ENCODE results near the gene EME1. TPM values are rescaled to one million over a fixed set of nuclear protein-coding genes. Genes with fewer than 3 reads are reported as not detected.

Gene EME1
- total RNA-seq, 1 experiment from 2014 or later, result 21.6 TPM

DNA sequence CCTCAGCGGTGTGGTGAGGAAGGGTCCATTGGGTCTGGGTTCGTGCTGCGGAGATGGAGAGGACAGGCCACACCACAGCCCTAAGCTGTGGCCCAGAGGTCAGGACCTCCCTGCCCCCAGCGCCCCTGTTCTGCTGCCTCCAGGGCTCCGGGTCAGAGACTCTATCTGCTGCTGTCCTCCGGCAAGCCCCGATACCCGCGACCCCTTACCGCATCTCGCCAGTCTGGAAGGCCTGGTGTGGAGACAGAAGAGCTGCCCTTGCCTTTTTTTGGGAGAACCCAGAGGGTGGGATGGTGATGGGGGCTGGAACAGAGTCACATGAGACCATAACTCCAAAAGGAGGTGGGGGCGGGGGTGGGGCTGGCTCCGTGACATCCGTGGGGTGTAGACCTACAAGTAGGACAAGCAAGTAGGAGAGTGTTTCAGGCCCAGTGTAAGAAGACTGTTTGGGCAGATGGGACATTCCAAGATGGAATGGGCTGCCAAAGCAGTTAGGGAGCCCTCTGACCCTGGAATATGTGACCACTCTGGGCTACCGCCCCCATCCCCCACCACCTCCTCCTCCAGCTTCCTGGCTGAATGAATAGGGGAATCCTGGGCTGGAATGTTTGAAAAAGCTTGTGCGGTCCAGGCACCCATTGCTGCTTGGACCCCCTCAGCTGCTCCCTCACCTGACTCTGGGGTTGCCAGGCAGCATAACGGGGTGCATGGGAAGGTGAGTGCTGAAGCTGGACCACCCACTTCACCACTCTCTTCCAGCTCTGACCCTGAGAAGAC, 25.7 kb upstream of the EME1 start:
- DNase-seq (ENCODE audit: low spot score), result peak; percentile 11
- in situ Hi-C loops (cut with HindIII; ENCODE audit: low sequenced_read_pairs), result no loop called here

DNA sequence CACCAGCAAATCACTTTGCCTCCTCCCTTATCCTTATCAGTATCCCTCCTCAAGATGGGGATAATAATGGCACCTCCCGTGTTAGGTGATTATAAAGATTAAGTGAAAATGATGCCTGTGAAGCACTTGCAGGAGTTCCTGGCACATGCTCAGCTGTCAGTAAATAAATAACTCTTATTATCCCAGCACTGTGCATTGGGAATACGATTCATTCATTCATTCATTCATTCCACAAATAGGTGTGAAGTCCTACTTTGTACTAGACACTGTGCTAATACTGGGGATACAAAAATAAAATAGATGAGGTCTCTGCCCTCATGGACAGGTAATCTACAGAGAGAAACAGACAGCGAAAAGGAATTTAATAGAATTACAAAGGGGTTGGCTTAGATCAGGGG, 25.1 kb upstream of the EME1 start:
- in situ Hi-C loops (cut with HindIII; ENCODE audit: low sequenced_read_pairs), result no loop called here
- no peak for DNase-seq (ENCODE audit: low spot score)

DNA sequence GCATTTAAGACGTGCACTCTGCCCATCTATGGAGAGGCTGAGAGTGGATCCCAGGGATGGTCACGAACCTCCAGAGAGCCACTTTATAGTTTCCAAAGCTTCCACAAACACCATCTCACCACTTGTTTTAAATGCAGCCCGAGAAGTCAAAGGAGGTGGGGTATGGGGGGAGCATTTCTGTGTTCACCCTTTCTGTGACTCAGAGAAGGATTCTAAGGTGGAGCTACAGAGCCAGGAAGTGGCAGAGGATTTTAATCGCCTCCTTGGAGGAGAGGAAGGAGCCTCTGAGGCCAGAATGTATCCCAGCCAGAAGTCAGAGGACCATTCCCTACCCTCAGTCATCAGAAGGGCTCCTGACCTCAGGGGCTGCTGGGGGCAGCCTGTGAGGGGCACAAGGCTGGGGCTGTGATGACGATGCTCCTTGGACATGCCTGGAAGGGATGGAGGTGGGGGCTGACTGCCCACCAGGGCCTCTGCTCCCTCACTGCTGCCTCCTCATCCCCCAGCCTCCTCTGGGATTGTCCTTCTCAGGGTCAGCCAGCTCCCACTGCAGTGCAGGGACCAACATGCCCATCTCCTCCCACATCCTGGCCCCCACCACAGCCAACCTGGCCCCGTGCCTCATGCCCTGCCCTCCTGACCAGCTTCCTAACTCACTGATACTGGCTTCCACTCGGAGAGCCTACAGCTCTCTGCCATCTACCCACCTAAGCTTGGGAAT, 24.3 kb upstream of the EME1 start:
- in situ Hi-C loops (cut with HindIII; ENCODE audit: low sequenced_read_pairs), result no loop called here
- no peak for DNase-seq (ENCODE audit: low spot score)

DNA sequence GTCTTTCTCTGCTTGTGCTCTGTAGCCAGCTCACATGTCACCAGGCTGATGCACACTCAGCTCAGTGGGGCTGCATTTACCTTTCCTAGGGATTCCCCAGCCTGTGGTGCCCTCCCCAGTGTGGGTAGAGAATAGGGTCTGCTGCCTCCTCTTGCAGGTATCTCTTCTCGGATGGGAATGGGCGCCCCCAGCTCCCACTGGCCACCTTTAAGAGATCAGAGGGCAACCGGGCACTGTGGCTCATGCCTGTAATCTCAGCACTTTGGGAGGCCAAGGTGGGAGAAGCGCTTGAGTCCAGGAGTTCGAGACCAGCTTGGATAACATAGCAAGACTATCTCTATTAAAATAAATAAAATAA, 23.8 kb upstream of the EME1 start:
- no peak for DNase-seq (ENCODE audit: low spot score)
- in situ Hi-C loops (cut with HindIII; ENCODE audit: low sequenced_read_pairs), result no loop called here

DNA sequence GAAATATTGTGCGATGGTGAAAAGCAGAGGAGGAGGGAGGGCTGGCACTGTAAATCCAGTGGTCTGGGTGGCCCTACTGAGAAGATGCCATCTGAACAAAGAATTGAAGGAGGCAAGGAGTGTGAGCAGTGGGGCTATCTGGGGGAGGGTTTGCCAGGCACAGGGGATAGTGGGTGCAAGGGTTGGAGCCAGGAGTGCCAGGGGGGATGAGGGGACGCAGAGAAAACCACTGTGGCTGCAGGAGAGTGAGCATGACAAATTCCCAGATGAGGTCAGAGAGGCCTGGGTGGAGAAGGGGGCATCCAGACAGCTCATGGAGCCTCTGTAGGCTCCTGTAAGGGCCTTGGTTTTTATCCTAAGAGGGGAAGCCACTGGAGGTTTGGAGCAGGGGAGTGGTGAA, 22.3 kb upstream of the EME1 start:
- in situ Hi-C loops (cut with HindIII; ENCODE audit: low sequenced_read_pairs), result no loop called here
- DNase-seq (ENCODE audit: low spot score), result no peak

DNA sequence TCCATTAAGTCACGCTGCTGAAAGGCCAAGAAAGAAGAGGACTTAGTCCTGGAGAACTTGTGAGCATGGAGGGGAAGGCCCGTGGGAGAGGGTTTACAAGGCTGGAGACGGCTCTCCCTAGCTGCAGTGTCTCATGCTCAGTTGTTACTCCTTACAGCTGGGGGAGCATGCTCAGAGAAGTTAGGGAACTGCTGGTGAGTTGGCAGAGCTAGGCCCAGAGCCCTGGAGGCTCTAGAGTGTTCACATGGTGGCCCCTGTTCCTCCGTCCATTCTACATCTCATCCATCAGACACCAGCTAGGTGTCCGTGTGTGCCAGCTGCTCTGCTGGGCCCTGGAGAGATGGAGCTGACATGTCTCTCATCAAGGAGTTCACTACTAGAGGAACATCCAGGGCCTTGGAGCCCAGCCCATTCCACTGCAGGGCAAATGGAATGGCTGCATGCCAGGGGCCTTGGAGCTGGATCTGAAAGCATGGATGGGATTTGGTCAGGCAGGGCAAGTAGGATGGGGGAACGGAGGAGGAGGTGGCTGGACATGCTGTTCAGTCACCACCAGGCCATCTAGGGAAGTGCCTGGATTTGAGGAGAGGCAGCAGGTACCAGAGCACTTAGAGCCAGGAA, 20.8 kb upstream of the EME1 start:
- DNase-seq (ENCODE audit: low spot score), result peak; percentile 33
- in situ Hi-C loops (cut with HindIII; ENCODE audit: low sequenced_read_pairs), result no loop called here

DNA sequence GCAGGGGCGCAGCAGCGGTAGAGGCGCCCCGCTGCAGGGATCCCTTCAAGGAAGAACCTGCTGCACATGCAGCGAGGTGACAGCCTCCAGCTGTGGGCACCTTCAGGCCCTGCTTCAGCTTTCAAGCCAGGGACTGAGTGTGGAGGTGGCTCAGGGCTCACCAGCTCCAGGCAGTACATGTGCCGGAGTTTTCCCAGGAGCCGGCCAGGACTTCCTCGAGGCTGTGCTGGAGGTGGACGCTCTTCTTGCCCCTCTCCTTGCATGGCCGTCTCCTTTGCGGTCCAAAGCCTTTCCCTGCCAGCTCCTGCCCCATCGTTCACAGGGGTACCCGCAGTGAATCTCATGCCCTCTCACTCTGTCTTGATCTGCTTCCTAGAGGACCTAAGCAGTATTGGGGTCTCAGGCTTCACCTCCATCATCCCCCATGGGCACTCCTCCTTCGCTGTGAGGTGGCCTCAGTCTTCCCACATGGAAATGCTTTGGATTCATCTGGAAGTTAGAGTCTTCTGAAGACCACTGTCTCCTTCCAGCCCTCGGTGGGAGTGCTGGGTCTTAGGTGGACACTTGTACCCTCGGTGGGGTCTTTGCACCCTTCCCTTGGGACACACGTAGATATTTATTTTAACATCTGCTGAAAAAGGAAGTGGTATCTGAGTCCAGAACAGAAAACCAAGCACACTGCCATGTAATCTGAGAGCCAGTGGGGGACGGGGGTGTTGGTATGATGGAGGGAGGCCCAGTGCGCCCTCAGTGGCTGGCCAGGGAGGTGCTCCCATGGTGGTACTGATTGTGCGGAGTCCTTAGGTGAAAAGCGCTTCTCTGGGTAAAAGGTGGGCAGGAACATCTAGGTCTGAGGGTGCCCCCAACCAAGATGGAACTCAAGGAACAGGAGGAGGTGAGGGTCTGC, 20.1 kb upstream of the EME1 start:
- DNase-seq (ENCODE audit: low spot score), result no peak

DNA sequence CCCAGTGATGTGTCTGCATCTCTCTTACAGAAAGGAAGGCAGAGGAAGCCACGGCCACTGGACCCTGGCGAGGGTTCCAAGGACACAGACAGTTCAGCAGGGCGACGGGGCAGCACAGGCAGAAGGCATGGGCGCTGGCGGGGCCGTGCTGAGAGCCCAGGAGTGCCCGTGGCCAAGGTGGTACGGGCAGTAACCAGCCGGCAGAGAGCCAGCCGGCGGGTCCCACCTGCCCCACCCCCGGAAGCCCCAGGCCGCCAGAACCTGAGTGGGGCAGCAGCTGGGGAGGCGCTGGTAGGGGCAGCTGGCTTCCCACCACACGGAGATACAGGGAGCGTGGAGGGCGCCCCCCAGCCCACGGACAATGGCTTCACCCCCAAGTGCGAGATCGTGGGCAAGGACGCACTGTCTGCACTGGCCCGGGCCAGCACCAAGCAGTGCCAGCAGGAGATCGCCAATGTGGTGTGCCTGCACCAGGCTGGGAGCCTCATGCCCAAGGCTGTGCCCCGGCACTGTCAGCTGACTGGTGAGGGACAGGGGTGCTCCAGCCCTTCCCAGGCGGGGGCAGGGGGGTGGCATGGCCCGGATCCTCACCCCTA, 19.3 kb upstream of the EME1 start:
- no peak for DNase-seq (ENCODE audit: low spot score)
- in situ Hi-C loops (cut with HindIII; ENCODE audit: low sequenced_read_pairs), result no loop called here

More for the DNA sequence above, 20.1 kb upstream of the EME1 start:
- in situ Hi-C loops (cut with HindIII; ENCODE audit: low sequenced_read_pairs), result no loop called here

DNA sequence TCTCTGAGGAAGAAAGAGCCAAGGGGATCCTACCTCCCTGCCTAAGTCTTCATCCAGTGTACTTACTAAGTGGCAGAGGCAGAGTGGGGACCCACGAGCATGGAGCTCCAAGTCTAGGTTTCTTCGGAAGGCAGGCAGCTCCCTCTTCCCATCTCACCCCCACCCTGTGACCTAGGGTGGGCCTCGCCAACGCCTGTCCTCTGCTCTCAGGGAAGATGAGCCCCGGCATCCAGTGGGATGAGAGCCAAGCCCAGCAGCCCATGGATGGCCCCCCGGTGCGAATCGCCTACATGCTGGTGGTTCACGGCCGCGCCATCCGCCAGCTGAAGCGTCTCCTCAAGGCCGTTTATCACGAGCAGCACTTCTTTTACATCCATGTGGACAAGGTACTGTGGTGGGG, 18.8 kb upstream of the EME1 start:
- no peak for DNase-seq (ENCODE audit: low spot score)
- in situ Hi-C loops (cut with HindIII; ENCODE audit: low sequenced_read_pairs), result no loop called here

DNA sequence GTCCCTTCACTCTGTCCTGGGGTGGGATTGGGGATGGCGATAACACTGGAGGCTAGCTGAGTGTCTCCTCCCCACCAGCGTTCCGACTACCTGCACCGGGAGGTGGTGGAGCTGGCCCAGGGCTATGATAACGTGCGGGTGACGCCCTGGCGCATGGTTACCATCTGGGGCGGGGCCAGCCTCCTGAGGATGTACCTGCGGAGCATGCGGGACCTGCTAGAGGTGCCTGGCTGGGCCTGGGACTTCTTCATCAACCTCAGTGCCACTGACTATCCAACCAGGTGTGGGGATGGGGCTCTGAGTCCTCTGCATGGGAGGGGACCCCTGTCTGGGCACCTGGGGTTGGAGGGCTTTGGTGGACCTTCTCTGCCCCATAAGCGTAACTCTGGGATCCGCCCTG, 18.3 kb upstream of the EME1 start:
- in situ Hi-C loops (cut with HindIII; ENCODE audit: low sequenced_read_pairs), result no loop called here
- DNase-seq (ENCODE audit: low spot score), result no peak

DNA sequence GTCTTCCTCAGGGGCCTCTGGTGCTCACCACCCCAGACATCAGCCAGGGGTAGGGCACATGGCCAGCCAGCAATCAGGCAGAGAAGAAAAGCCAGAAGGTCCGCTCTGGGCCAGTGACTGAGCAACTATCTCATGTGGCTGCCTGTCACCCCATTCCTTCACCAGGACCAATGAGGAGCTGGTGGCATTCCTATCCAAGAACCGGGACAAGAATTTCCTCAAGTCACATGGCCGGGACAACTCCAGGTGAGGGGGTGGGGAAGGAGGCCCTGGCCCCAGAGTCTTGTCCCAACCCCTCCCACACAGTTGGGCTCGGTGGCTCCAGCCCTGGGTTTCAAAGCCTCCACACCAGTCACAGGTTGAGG, 17.7 kb upstream of the EME1 start:
- no peak for DNase-seq (ENCODE audit: low spot score)
- in situ Hi-C loops (cut with HindIII; ENCODE audit: low sequenced_read_pairs), result no loop called here

DNA sequence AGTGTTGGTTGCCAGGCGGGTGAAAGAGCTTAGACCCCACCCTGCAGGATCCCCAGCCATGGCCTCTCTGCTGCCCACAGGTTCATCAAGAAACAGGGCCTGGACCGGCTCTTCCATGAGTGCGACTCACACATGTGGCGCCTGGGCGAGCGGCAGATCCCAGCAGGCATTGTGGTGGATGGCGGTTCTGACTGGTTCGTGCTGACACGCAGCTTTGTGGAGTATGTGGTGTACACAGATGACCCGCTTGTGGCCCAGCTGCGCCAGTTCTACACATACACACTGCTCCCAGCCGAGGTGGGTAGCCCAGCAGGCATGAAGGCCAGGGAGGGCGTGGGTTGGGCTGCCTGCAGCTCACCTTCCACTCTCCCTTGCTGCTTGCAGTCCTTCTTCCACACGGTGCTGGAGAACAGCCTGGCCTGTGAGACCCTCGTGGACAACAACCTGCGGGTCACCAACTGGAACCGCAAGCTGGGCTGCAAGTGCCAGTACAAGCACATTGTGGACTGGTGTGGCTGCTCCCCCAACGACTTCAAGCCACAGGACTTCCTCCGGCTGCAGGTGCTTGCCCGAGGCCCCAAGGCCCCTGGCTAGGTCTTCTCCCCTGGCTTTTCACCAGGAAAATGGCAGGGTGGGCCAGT, 17.2 kb upstream of the EME1 start:
- DNase-seq (ENCODE audit: low spot score), result no peak
- in situ Hi-C loops (cut with HindIII; ENCODE audit: low sequenced_read_pairs), result no loop called here

DNA sequence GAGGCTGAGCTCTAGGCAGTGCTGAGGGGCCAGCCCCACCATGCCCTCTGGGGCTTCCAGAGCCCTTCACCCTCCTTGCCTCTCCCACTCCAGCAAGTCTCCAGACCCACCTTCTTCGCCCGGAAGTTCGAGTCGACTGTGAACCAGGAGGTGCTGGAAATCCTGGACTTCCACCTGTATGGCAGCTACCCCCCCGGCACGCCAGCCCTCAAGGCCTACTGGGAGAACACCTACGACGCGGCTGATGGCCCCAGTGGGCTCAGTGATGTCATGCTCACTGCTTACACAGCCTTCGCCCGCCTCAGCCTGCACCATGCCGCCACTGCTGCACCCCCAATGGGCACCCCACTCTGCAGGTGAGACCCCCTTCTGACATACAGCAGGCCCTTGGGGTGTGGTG, 16.6 kb upstream of the EME1 start:
- DNase-seq (ENCODE audit: low spot score), result no peak

DNA sequence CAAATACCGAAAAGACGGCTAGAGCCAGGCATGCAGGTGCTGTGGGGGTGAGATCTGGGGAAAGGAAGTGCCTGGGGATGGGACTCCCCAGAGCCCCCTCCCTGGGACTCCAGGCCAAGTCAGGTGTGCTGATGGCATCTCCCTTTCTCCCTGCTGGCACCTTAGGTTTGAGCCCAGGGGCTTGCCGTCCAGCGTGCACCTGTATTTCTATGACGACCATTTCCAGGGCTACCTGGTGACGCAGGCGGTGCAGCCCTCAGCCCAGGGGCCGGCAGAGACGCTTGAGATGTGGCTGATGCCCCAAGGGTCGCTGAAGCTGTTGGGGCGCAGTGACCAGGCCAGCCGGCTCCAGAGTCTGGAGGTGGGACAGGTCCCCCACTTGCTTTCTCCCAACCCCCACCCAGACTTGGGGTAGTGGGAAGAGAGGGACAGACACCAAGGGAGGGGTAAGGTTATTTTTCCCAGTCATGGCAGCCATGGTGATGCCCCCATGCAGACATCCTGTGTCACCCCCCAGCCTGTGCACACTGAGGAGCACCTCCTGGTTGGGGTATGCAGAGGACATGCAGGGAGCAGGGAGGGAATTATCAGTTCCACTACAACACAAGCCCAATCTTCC, 16.0 kb upstream of the EME1 start:
- in situ Hi-C loops (cut with HindIII; ENCODE audit: low sequenced_read_pairs), result no loop called here
- DNase-seq (ENCODE audit: low spot score), result no peak

More for the DNA sequence above, 16.6 kb upstream of the EME1 start:
- in situ Hi-C loops (cut with HindIII; ENCODE audit: low sequenced_read_pairs), result no loop called here

DNA sequence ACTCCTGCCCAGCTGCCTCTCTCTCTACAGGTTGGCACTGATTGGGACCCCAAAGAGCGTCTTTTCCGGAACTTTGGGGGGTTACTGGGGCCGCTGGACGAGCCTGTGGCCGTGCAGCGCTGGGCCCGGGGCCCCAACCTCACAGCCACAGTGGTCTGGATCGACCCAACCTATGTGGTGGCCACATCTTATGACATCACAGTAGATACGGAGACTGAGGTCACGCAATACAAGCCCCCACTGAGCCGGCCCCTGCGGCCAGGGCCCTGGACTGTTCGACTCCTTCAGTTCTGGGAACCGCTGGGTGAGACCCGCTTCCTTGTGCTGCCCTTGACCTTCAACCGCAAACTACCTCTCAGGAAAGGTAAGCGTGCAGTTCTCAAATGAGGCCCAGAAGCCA, 14.9 kb upstream of the EME1 start:
- no peak for DNase-seq (ENCODE audit: low spot score)
- in situ Hi-C loops (cut with HindIII; ENCODE audit: low sequenced_read_pairs), result no loop called here

DNA sequence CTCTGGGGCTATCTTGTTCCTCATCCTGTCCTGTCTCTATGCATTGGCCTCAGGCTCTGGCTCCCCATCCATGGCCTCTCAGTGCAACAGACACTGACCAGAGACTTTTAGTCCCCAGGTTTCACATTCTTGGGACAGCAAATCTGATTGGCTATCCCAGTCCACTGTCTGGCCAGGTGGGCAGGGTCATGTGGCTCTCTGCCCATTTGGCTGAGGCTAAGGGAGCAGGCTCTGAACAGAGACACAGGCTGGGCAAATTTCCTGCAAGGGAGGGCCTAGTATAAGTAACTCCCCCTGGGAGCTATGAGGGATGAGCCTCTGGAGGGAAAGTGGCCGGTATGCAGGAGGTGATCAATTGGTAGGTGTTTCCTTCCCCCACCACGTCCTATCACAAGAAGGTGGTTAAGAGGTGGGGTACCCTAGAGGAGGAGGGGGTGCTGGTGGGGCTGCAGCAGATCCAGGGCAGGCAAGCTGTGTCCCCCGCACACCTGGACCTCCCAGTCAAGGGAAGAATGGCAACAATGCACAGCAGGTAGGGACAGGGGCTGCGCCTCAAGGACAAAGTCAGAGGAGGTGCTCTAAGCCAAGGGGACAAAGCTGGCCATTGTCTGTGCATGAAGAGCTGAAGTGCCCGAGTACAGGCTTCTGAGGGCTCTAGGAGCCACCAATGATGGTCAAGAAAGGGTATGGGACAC, 13.9 kb upstream of the EME1 start:
- no peak for DNase-seq (ENCODE audit: low spot score)
- in situ Hi-C loops (cut with HindIII; ENCODE audit: low sequenced_read_pairs), result no loop called here

DNA sequence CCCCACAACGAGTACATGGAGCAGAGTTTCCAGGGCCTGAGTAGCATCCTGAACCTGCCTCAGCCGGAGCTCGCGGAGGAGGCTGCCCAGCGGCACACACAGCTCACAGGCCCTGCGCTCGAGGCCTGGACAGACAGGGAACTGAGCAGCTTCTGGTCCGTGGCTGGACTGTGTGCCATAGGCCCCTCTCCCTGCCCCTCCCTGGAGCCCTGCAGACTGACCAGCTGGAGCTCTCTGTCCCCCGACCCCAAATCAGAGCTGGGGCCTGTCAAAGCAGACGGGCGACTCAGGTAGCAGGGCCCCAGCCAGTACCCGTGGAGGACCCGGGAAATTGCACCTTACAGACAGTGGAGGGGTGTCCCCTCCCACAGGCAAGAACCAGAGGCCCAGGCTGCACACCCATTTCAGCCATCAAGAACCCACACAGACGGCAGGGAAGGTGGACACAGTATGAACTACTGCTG, 13.0 kb upstream of the EME1 start:
- in situ Hi-C loops (cut with HindIII; ENCODE audit: low sequenced_read_pairs), result no loop called here
- no peak for DNase-seq (ENCODE audit: low spot score)
